GM12878 (cell line): ENCODE data around the gene THOC7. TPM values are rescaled to one million over a fixed set of nuclear protein-coding genes. Genes with fewer than 3 reads are reported as not detected.

Experiments used
- ATAC-seq: fragments of 200-7000 bp; cut with Tn5 transposase; 3 replicates; pipeline ENCODE4 v1.9.1; 2020; ENCODE audit warnings: mild to moderate bottlenecking, moderate library complexity
- BruUV-seq: library from RNA; stranded (reverse); fragments of 400-500 nt; replicated peaks from 2 replicates; lab custom pipeline; 2021; lab: Mats Ljungman, UMichigan
- CTCF ChIA-PET: fragments of 300-600 bp; sonication (Branson Sonifier 250); formaldehyde crosslinking; extraction: SDS; loops from one replicate; lab custom pipeline; 2021; ENCODE audit warnings: inconsistent platforms; lab: Yijun Ruan, JAX
- POLR2A ChIA-PET: fragments of 350-600 bp; formaldehyde crosslinking; extraction: SDS; loops from one replicate; lab custom pipeline; 2021; ENCODE audit warnings: inconsistent platforms; lab: Charles Lee
- RAD21 ChIA-PET: fragments of 300-600 bp; sonication (Branson Sonifier 250); formaldehyde crosslinking; loops from one replicate; lab custom pipeline; 2023; ENCODE audit warnings: antibody characterized with exemption; ENCODE audit not compliant: unreplicated experiment; lab: Charles Lee
- SMC1A ChIA-PET: fragments of 300-600 bp; sonication (Branson Sonifier 250); formaldehyde crosslinking; loops from one replicate; lab custom pipeline; 2023; ENCODE audit not compliant: unreplicated experiment, uncharacterized antibody; lab: Charles Lee
- DNase-seq: peaks from one replicate; pipeline ENCODE4 v3.0.0-alpha.2; 2011; ENCODE audit warnings: low read depth, low spot score
- FAIRE-seq: peaks from 3 replicates; lab custom pipeline; 2011; peaks lifted over from hg19 to GRCh38; lab: Jason Lieb, UNC
- H2AFZ ChIP-seq: 2 replicates; pipeline ENCODE4 v1.6.0; 2011; ENCODE audit warnings: low read depth, low read length, control low read depth; ENCODE audit not compliant: control insufficient read depth
- H3K27ac ChIP-seq: 2 replicates; pipeline ENCODE4 v1.5.1; 2011; ENCODE audit warnings: control low read depth; ENCODE audit not compliant: control insufficient read depth, insufficient read depth
- H3K27me3 ChIP-seq, 2 experiments: replicated peaks in 1 of 2; 2 replicates each; pipeline versions ENCODE4 v1.6.0 to v1.6.1; 2011; ENCODE audit warnings: low read length in 1 of 2; ENCODE audit not compliant: control insufficient read depth in 2 of 2, insufficient read depth in 2 of 2
- H3K36me3 ChIP-seq, 2 experiments: 2 replicates each; pipeline ENCODE4 v1.5.1; 2011; ENCODE audit warnings: low read length in 1 of 2; ENCODE audit not compliant: control insufficient read depth in 2 of 2, insufficient read depth in 2 of 2
- H3K4me1 ChIP-seq: 2 replicates; pipeline ENCODE4 v1.6.1; 2011; ENCODE audit warnings: mild to moderate bottlenecking, low read length, moderate library complexity, mixed read lengths; ENCODE audit not compliant: control insufficient read depth, insufficient read depth
- H3K4me2 ChIP-seq: 2 replicates; pipeline ENCODE4 v1.6.0; 2011; ENCODE audit warnings: control low read depth; ENCODE audit not compliant: control insufficient read depth, insufficient read depth
- H3K4me3 ChIP-seq: fragments of 200-600 bp; sonication (generic); 2 replicates; pipeline ENCODE4 v1.5.1; 2016
- H3K79me2 ChIP-seq: 2 replicates; pipeline ENCODE4 v1.6.0; 2011; ENCODE audit warnings: low read length; ENCODE audit not compliant: control insufficient read depth, insufficient read depth
- H3K9ac ChIP-seq: 2 replicates; pipeline ENCODE4 v1.8.0; 2011; ENCODE audit warnings: low read length, control low read depth, mixed read lengths; ENCODE audit not compliant: control insufficient read depth, insufficient read depth
- H3K9me3 ChIP-seq: replicated peaks from 3 replicates; pipeline ENCODE4 v1.5.1; 2011; ENCODE audit warnings: mild to moderate bottlenecking, low read length; ENCODE audit not compliant: control insufficient read depth, insufficient read depth
- H4K20me1 ChIP-seq: 2 replicates; pipeline ENCODE4 v1.6.0; 2011; ENCODE audit not compliant: control insufficient read depth, insufficient read depth
- ASH2L ChIP-seq: fragments of 300-600, 200-600 bp; sonication (generic); IDR thresholded peaks from 2 replicates; pipeline ENCODE4 v1.6.1; 2017; ENCODE audit warnings: low read depth, mild to moderate bottlenecking, borderline replicate concordance
- BCLAF1 ChIP-seq: fragments of 450-650 bp; IDR thresholded peaks from 2 replicates; pipeline ENCODE4 v1.6.1; 2017; ENCODE audit warnings: antibody characterized with exemption, mild to moderate bottlenecking, moderate library complexity
- EGR1 ChIP-seq, 2 experiments: IDR thresholded peaks; 1 replicate in 1 of 2; 2 replicates in 1 of 2; pipeline ENCODE4 v1.6.1; 2011 to 2012; ENCODE audit warnings: low read depth in 2 of 2, low read length in 2 of 2, borderline replicate concordance in 1 of 2, mild to moderate bottlenecking in 1 of 2, moderate library complexity in 1 of 2
- ESRRA ChIP-seq: IDR thresholded peaks from 2 replicates; pipeline ENCODE4 v1.6.1; 2012; ENCODE audit warnings: mild to moderate bottlenecking, low read length, improper control_type of control experiment
- GABPA ChIP-seq: IDR thresholded peaks from 2 replicates; pipeline ENCODE4 v1.6.1; 2014; ENCODE audit warnings: antibody characterized with exemption, low read depth, mild to moderate bottlenecking, inconsistent platforms
- HDAC2 ChIP-seq: fragments of 200-600 bp; sonication (generic); IDR thresholded peaks from 2 replicates; pipeline ENCODE4 v1.6.1; 2017
- HDGF ChIP-seq: fragments of 450-650 bp; IDR thresholded peaks from 2 replicates; pipeline ENCODE4 v1.6.1; 2016; ENCODE audit warnings: antibody characterized with exemption
- IKZF2 ChIP-seq, 2 experiments: fragments of 450-650 bp; IDR thresholded peaks; 2 replicates each; pipeline ENCODE4 v1.6.1; 2017; ENCODE audit warnings: mild to moderate bottlenecking in 2 of 2, moderate library complexity in 2 of 2
- IRF5 ChIP-seq: fragments of 450-650 bp; IDR thresholded peaks from 2 replicates; pipeline ENCODE4 v1.6.1; 2017; ENCODE audit warnings: borderline replicate concordance
- NKRF ChIP-seq: fragments of 450-650 bp; conservative IDR thresholded peaks from 2 replicates; pipeline ENCODE4 v1.6.1; 2017; ENCODE audit warnings: mild to moderate bottlenecking, moderate library complexity
- NR2C1 ChIP-seq: fragments of 450-650 bp; IDR thresholded peaks from 2 replicates; pipeline ENCODE4 v1.6.1; 2017; ENCODE audit warnings: antibody characterized with exemption, mild to moderate bottlenecking, moderate library complexity
- POLR2AphosphoS2 ChIP-seq: IDR thresholded peaks from 2 replicates; pipeline ENCODE4 v1.6.1; 2011; ENCODE audit warnings: low read depth, mild to moderate bottlenecking, low read length, improper control_type of control experiment, moderate library complexity
- POU2F2 ChIP-seq: IDR thresholded peaks from 3 replicates; pipeline ENCODE4 v1.6.1; 2011; ENCODE audit warnings: low read depth, mild to moderate bottlenecking, low read length, borderline replicate concordance
- RB1 ChIP-seq: fragments of 450-650 bp; formaldehyde crosslinking; IDR thresholded peaks from 2 replicates; pipeline ENCODE4 v1.6.1; 2017; ENCODE audit warnings: mild to moderate bottlenecking, borderline replicate concordance
- RFX5 ChIP-seq: IDR thresholded peaks from 2 replicates; pipeline ENCODE4 v1.6.1; 2011; ENCODE audit warnings: low read depth, low read length, improper control_type of control experiment
- SRF ChIP-seq, 2 experiments: IDR thresholded peaks; 2 replicates each; pipeline ENCODE4 v1.6.1; 2011; ENCODE audit warnings: low read depth in 2 of 2, low read length in 2 of 2, mild to moderate bottlenecking in 1 of 2, moderate library complexity in 1 of 2
- STAT1 ChIP-seq: fragments of 450-650 bp; conservative IDR thresholded peaks from 2 replicates; pipeline ENCODE4 v1.6.1; 2014; ENCODE audit warnings: antibody characterized with exemption, mild to moderate bottlenecking
- TCF7 ChIP-seq: IDR thresholded peaks from 2 replicates; pipeline ENCODE4 v1.6.1; 2014; ENCODE audit warnings: antibody characterized with exemption, borderline replicate concordance
- YY1 ChIP-seq: IDR thresholded peaks from 2 replicates; pipeline ENCODE4 v1.6.1; 2011; ENCODE audit warnings: low read depth, mild to moderate bottlenecking, low read length
- WGBS: methylation state at CpG from one replicate; pipeline ENCODE4 v1.1.6; 2016; ENCODE audit warnings: low lambda C conversion rate; ENCODE audit not compliant: insufficient replicate concordance, insufficient coverage; ENCODE audit errors: missing lambda C conversion rate; 5-methylcytosine and 5-hydroxymethylcytosine counted together
- in situ Hi-C: fragments of 300-500 bp; cut with MboI; formaldehyde crosslinking; loops from 9 replicates; pipeline ENCODE4 v1.14.3; 2018; ENCODE audit warnings: mixed read lengths
- intact Hi-C: fragments of 100-400 bp; cut with micrococcal nuclease; formaldehyde crosslinking; loops from one replicate; pipeline ENCODE4 v1.14.2; 2022; ENCODE audit not compliant: unreplicated experiment
- polyA plus RNA-seq, 11 experiments: library from polyadenylated mRNA; depleted of rRNA in 4 of 11; unstranded in 6 of 11; stranded (reverse) in 5 of 11; fragments of >200 nt; fragmentation: Nextera tagmentation in 4 of 11; fragmentation: Illumina TruSeq in 1 of 11; extraction: Ambion mirVana in 4 of 11; extraction: Trizol in 1 of 11; gene quantifications; 1 replicate in 1 of 11; 2 replicates in 10 of 11; pipeline versions ENCODE4 v1.2.1 to v1.2.3, GENCODE V29; 2011 to 2016; ENCODE audit warnings: inconsistent platforms in 2 of 11, missing spikeins in 2 of 11, low read depth in 1 of 11
- total RNA-seq, 4 experiments: library from RNA; depleted of rRNA in 3 of 4; stranded (reverse); fragments of >200 nt in 3 of 4; fragmentation: Illumina TruSeq in 1 of 4; extraction: Trizol in 1 of 4; gene quantifications; 2 replicates each; pipeline versions ENCODE4 v1.2.1 to v1.2.3, GENCODE V29; 2013 to 2021

Gene THOC7
- total and polyA plus RNA-seq, 10 of the 15 experiments (the other 5 are each of a cell fraction or from before 2014, with no cell fraction given) = 61.7 to 269 (median 138) TPM

GRCh38 chr3:63845215-63845614 lies 18.4 kb downstream of the THOC7 start:
- WGBS = 87% methylated on average over 4 of the region's 4 CpGs
- CTCF ChIA-PET = no interaction called here
- Histone ChIP-seq H4K20me1 (no peaks in the 10 kb centered on the region), H3K4me2 (no peak overlapping the region), H3K4me1 (no peaks in the 10 kb centered on the region), H3K79me2 (no peaks in the 10 kb centered on the region; the same call in none of the 2 replicates), H3K27me3 (no peaks in the 10 kb centered on the region), H3K4me3 (no peak overlapping the region), H2AFZ (no peak overlapping the region), H3K27ac (no peak overlapping the region), H3K9me3 (no peaks in the 10 kb centered on the region; the same call in 1 of the 3 replicates), H3K9ac (no peak overlapping the region), H3K36me3 (no peaks in the 10 kb centered on the region; a peak in 1 of 4 replicates)
- intact Hi-C loops = no loop called here
- SMC1A ChIA-PET = no interaction called here
- no TSS peak for BruUV-seq
- POLR2A ChIA-PET = no interaction called here
- DNase-seq (no peak), FAIRE-seq (no peak), ATAC-seq (no peak)
- TF ChIP-seq POLR2AphosphoS2 (no peak), EGR1 (IDR thresholded peaks at IDR 0.05; ENCODE audit: borderline replicate concordance in 1 of 2, low read depth in 2 of 2, low read length in 2 of 2) (no peak), SRF (IDR thresholded peaks at IDR 0.05; ENCODE audit: low read depth in 2 of 2, low read length in 2 of 2) (no peak), NR2C1 (no peak), POU2F2 (no peak), TCF7 (no peak), ESRRA (no peak), ASH2L (no peak), RB1 (no peak), NKRF (no peak), RFX5 (no peak), IKZF2 (IDR thresholded peaks at IDR 0.05) (no peak), STAT1 (no peak), YY1 (no peak), GABPA (no peak), HDGF (no peak), HDAC2 (no peak), BCLAF1 (no peak), IRF5 (no peak)
- in situ Hi-C loops = no loop called here
- RAD21 ChIA-PET = no interaction called here
